Smooth muscle cell (in vitro differentiated cells): ENCODE results near the gene OTOP1. TPM values are rescaled to one million over a fixed set of nuclear protein-coding genes. Genes with fewer than 3 reads are reported as not detected.
"Not testable (repeated sequence)": the region's sequence is repeated elsewhere in the genome, so short reads cannot be mapped to it uniquely, and the experiment has no call there.

Source experiments
- DNase-seq: peaks from one replicate; lab custom pipeline; 2025; ENCODE audit not compliant: unreplicated experiment; lab: John Stamatoyannopoulos, UW
- H2AFZ ChIP-seq: fragments of 200-600 bp; sonication (generic); 2 replicates; pipeline ENCODE4 v1.6.0; 2016; ENCODE audit warnings: antibody characterized with exemption, low read depth, mild to moderate bottlenecking
- H3F3A ChIP-seq: fragments of 200-600 bp; sonication (generic); 2 replicates; pipeline ENCODE4 v1.6.0; 2017; ENCODE audit warnings: antibody characterized with exemption, low read depth
- H3K27ac ChIP-seq: fragments of 200-600 bp; sonication (generic); 2 replicates; pipeline ENCODE4 v1.5.1; 2016; ENCODE audit warnings: low read depth, mild to moderate bottlenecking
- H3K27me3 ChIP-seq: fragments of 200-600 bp; sonication (generic); 2 replicates; pipeline ENCODE4 v1.6.1; 2016; ENCODE audit warnings: low read depth, mild to moderate bottlenecking
- H3K36me3 ChIP-seq: fragments of 200-600 bp; sonication (generic); 2 replicates; pipeline ENCODE4 v1.5.1; 2016; ENCODE audit warnings: low read depth
- H3K4me1 ChIP-seq: fragments of 200-600 bp; sonication (generic); 2 replicates; pipeline ENCODE4 v1.5.1; 2016; ENCODE audit warnings: low read depth
- H3K4me2 ChIP-seq: fragments of 200-600 bp; sonication (generic); 2 replicates; pipeline ENCODE4 v1.6.0; 2016; ENCODE audit warnings: mild to moderate bottlenecking
- H3K4me3 ChIP-seq: fragments of 200-600 bp; sonication (generic); 2 replicates; pipeline ENCODE4 v1.5.1; 2016; ENCODE audit warnings: mild to moderate bottlenecking
- H3K79me2 ChIP-seq: fragments of 200-600 bp; sonication (generic); 2 replicates; pipeline ENCODE4 v1.6.0; 2016; ENCODE audit warnings: low read depth, mild to moderate bottlenecking
- H3K9ac ChIP-seq: fragments of 200-600 bp; sonication (generic); 2 replicates; pipeline ENCODE4 v1.6.0; 2016; ENCODE audit warnings: low read depth
- H3K9me3 ChIP-seq: fragments of 200-600 bp; sonication (generic); replicated peaks from 2 replicates; pipeline ENCODE4 v1.5.1; 2016; ENCODE audit warnings: low read depth
- H4K20me1 ChIP-seq: fragments of 200-600 bp; sonication (generic); 2 replicates; pipeline ENCODE4 v1.6.0; 2016; ENCODE audit warnings: low read depth
- CTCF ChIP-seq: fragments of 200-600 bp; sonication (generic); IDR thresholded peaks from 2 replicates; pipeline ENCODE4 v1.5.1; 2017; ENCODE audit warnings: borderline replicate concordance, mild to moderate bottlenecking, antibody characterized with exemption; ENCODE audit not compliant: insufficient read depth, poor library complexity, severe bottlenecking
- WGBS: methylation state at CpG from one replicate; pipeline ENCODE4 v1.1.7; 2016; ENCODE audit warnings: low lambda C conversion rate; 5-methylcytosine and 5-hydroxymethylcytosine counted together
- polyA plus RNA-seq: library from polyadenylated mRNA; unstranded; fragments of >200 nt; fragmentation: Nextera tagmentation; extraction: Ambion mirVana; gene quantifications from 2 replicates; pipeline ENCODE4 v1.2.1, GENCODE V29; 2016
- total RNA-seq: library from RNA; depleted of rRNA; stranded (reverse); fragments of >200 nt; gene quantifications from 2 replicates; pipeline ENCODE4 v1.2.3, GENCODE V29; 2014

The OTOP1 gene
- total and polyA plus RNA-seq, 2 experiments from 2014 or later = not detected

GRCh38 chr4:4203688-4204400 is 22.9 kb downstream of the OTOP1 start:
- WGBS = 89% methylated on average over 10 of the region's 10 CpGs

GRCh38 chr4:4202510-4202909 is 24.2 kb downstream of the OTOP1 start:
- WGBS = 93% methylated on average over 4 of the region's 4 CpGs
- DNase-seq = no peak
- no peaks in the 10 kb centered on the region for H3F3A ChIP-seq
- no peaks in the 10 kb centered on the region for H3K79me2 ChIP-seq
- H3K9ac ChIP-seq = no peak overlapping the region
- H3K4me2 ChIP-seq = no peak overlapping the region
- peaks cover 17% of the 10 kb centered on the region for H3K27me3 ChIP-seq
- no peaks in the 10 kb centered on the region for H3K9me3 ChIP-seq
- no peak overlapping the region for H3K4me3 ChIP-seq
- no peak overlapping the region for H2AFZ ChIP-seq
- H3K36me3 ChIP-seq = no peaks in the 10 kb centered on the region
- no peak for TF ChIP-seq CTCF
- no peaks in the 10 kb centered on the region for H4K20me1 ChIP-seq
- no peaks in the 10 kb centered on the region for H3K4me1 ChIP-seq
- H3K27ac ChIP-seq = no peak overlapping the region

More at GRCh38 chr4:4203688-4204400, 22.9 kb downstream of the OTOP1 start:
- H3K27ac ChIP-seq = no peak overlapping the region
- no peaks in the 10 kb centered on the region for H3K79me2 ChIP-seq
- DNase-seq = no peak
- H2AFZ ChIP-seq = no peak overlapping the region
- H3K4me1 ChIP-seq = no peaks in the 10 kb centered on the region
- TF ChIP-seq CTCF = no peak
- no peak overlapping the region for H3K4me2 ChIP-seq
- no peaks in the 10 kb centered on the region for H3K36me3 ChIP-seq
- no peak overlapping the region for H3K4me3 ChIP-seq
- H3F3A ChIP-seq = no peaks in the 10 kb centered on the region
- peaks cover 29% of the 10 kb centered on the region for H3K27me3 ChIP-seq
- no peaks in the 10 kb centered on the region for H4K20me1 ChIP-seq
- no peak overlapping the region for H3K9ac ChIP-seq
- H3K9me3 ChIP-seq = no peaks in the 10 kb centered on the region

GRCh38 chr4:4200624-4201023 is 26.1 kb downstream of the OTOP1 start:
- Histone ChIP-seq H3K4me3 (no peak overlapping the region), H3K9ac (no peak overlapping the region), H3K4me1 (no peaks in the 10 kb centered on the region), H3K27me3 (peaks cover 12% of the 10 kb centered on the region), H3K9me3 (no peaks in the 10 kb centered on the region), H2AFZ (no peak overlapping the region), H3F3A (no peaks in the 10 kb centered on the region), H4K20me1 (no peaks in the 10 kb centered on the region), H3K27ac (no peak overlapping the region), H3K36me3 (no peaks in the 10 kb centered on the region), H3K79me2 (no peaks in the 10 kb centered on the region), H3K4me2 (no peak overlapping the region)
- DNase-seq = no peak
- 40% methylated on average over 4 of the region's 4 CpGs for WGBS
- TF ChIP-seq CTCF = no peak

- no peaks in the 10 kb centered on the region for H4K20me1 ChIP-seq
- H3K4me2 ChIP-seq = no peak overlapping the region
- TF ChIP-seq CTCF = no peak
- H3K9me3 ChIP-seq = no peaks in the 10 kb centered on the region
- 93% methylated on average over 3 of the region's 3 CpGs for WGBS
- H3K27ac ChIP-seq = no peak overlapping the region
- no peaks in the 10 kb centered on the region for H3K36me3 ChIP-seq
- H3K4me1 ChIP-seq = no peaks in the 10 kb centered on the region
- no peak overlapping the region for H3K9ac ChIP-seq
- H3F3A ChIP-seq = no peaks in the 10 kb centered on the region
- H3K79me2 ChIP-seq = no peaks in the 10 kb centered on the region
- DNase-seq = no peak
- no peak overlapping the region for H3K4me3 ChIP-seq
- H3K27me3 ChIP-seq = no peaks in the 10 kb centered on the region
- H2AFZ ChIP-seq = no peak overlapping the region
These were observed 31.4 kb downstream of the OTOP1 start for GRCh38 chr4:4195354-4195753.

GRCh38 chr4:4188557-4188956 is 38.2 kb downstream of the OTOP1 start:
- H3K36me3 ChIP-seq, H3K27ac ChIP-seq, H3K9me3 ChIP-seq, H3K9ac ChIP-seq, H3K4me2 ChIP-seq, H3K79me2 ChIP-seq, H3K27me3 ChIP-seq, DNase-seq, H3K4me1 ChIP-seq, H4K20me1 ChIP-seq, H3F3A ChIP-seq, H2AFZ ChIP-seq, H3K4me3 ChIP-seq: not testable (repeated sequence)
- 92% methylated on average over 3 of the region's 3 CpGs for WGBS
